SJSA1 (cell line): ENCODE results near the gene IKBKG. TPM values are rescaled to one million over a fixed set of nuclear protein-coding genes. Genes with fewer than 3 reads are reported as not detected.
"Not testable (repeated sequence)": the region's sequence is repeated elsewhere in the genome, so short reads cannot be mapped to it uniquely, and the experiment has no call there.

Source experiments
- DNase-seq, 2 experiments: peaks; one replicate each; pipeline ENCODE4 v3.0.0-alpha.2; 2015 to 2020; ENCODE audit warnings: low spot score in 2 of 2, low read depth in 1 of 2
- H3K27ac ChIP-seq: fragments of 250-450 bp; sonication (Bioruptor Pico); 2 replicates; pipeline ENCODE4 v1.5.1; 2020; ENCODE audit warnings: mild to moderate bottlenecking, moderate library complexity
- H3K27me3 ChIP-seq: fragments of 250-450 bp; sonication (Bioruptor Pico); replicated peaks from 2 replicates; pipeline ENCODE4 v1.5.1; 2020; ENCODE audit warnings: mild to moderate bottlenecking, moderate library complexity
- H3K36me3 ChIP-seq: fragments of 250-450 bp; sonication (Bioruptor Pico); 2 replicates; pipeline ENCODE4 v1.5.1; 2020; ENCODE audit warnings: mild to moderate bottlenecking
- H3K4me1 ChIP-seq: fragments of 250-450 bp; sonication (Bioruptor Pico); replicated peaks from 2 replicates; pipeline ENCODE4 v1.6.1; 2021; ENCODE audit warnings: mild to moderate bottlenecking
- H3K4me3 ChIP-seq: fragments of 250-450 bp; sonication (Bioruptor Pico); 2 replicates; pipeline ENCODE4 v1.5.1; 2020; ENCODE audit warnings: mild to moderate bottlenecking
- H3K9me3 ChIP-seq: fragments of 250-450 bp; sonication (Bioruptor Pico); replicated peaks from 2 replicates; pipeline ENCODE4 v1.5.1; 2020; ENCODE audit warnings: mild to moderate bottlenecking
- total RNA-seq: library from RNA; depleted of rRNA; stranded (reverse); fragments of >200 nt; shearing (Covaris generic); gene quantifications from 2 replicates; pipeline ENCODE4 v1.2.3, GENCODE V29; 2014

IKBKG gene
- total RNA-seq, 1 experiment from 2014 or later, result 20.6 TPM

GRCh38 chrX:154534526-154535322 lies 12.7 kb upstream of the IKBKG start:
- H3K4me1 ChIP-seq, result peaks cover 16% of the 10 kb centered on the region
- H3K4me3 ChIP-seq, result no peak overlapping the region
- peak; percentile 63 to 86 for DNase-seq
- peaks cover 42% of the 10 kb centered on the region for H3K36me3 ChIP-seq
- H3K27me3 ChIP-seq, result no peaks in the 10 kb centered on the region
- no peak overlapping the region for H3K27ac ChIP-seq
- H3K9me3 ChIP-seq, result no peaks in the 10 kb centered on the region

- no peaks in the 10 kb centered on the region for H3K9me3 ChIP-seq
- no peak overlapping the region for H3K4me3 ChIP-seq
- peaks cover 42% of the 10 kb centered on the region for H3K36me3 ChIP-seq
- no peaks in the 10 kb centered on the region for H3K27me3 ChIP-seq
- H3K4me1 ChIP-seq, result peaks cover 18% of the 10 kb centered on the region
- H3K27ac ChIP-seq, result no peak overlapping the region
- no peak for DNase-seq
These were observed 11.5 kb upstream of the IKBKG start for GRCh38 chrX:154535892-154536291.

GRCh38 chrX:154539077-154539476 lies 8.3 kb upstream of the IKBKG start:
- no peaks in the 10 kb centered on the region for H3K9me3 ChIP-seq
- no peaks in the 10 kb centered on the region for H3K27me3 ChIP-seq
- H3K27ac ChIP-seq, result no peak overlapping the region
- H3K4me1 ChIP-seq, result peaks cover 34% of the 10 kb centered on the region
- DNase-seq, result no peak
- peaks cover 32% of the 10 kb centered on the region for H3K36me3 ChIP-seq
- no peak overlapping the region for H3K4me3 ChIP-seq

GRCh38 chrX:154540365-154540764 lies 7.1 kb upstream of the IKBKG start:
- Histone ChIP-seq H3K4me1 (peaks cover 29% of the 10 kb centered on the region), H3K36me3 (peaks cover 28% of the 10 kb centered on the region)
- not testable (repeated sequence) for DNase-seq, H3K27ac ChIP-seq, H3K27me3 ChIP-seq, H3K9me3 ChIP-seq, H3K4me3 ChIP-seq

- H3K36me3 ChIP-seq, result peaks cover 29% of the 10 kb centered on the region
- H3K9me3 ChIP-seq, result no peaks in the 10 kb centered on the region
- no peaks in the 10 kb centered on the region for H3K27me3 ChIP-seq
- peak overlapping the region; percentile 98 for H3K27ac ChIP-seq
- DNase-seq, result peak; percentile 40 to 59
- H3K4me3 ChIP-seq, result no peak overlapping the region
- peaks cover 31% of the 10 kb centered on the region for H3K4me1 ChIP-seq
These were observed 6.4 kb upstream of the IKBKG start for GRCh38 chrX:154540897-154541535.

- Histone ChIP-seq H3K4me3 (no peak overlapping the region), H3K27me3 (no peaks in the 10 kb centered on the region), H3K9me3 (no peaks in the 10 kb centered on the region), H3K4me1 (peaks cover 34% of the 10 kb centered on the region), H3K27ac (peak overlapping the region; percentile 98), H3K36me3 (peaks cover 32% of the 10 kb centered on the region)
- no peak for DNase-seq
These were observed 5.9 kb upstream of the IKBKG start for GRCh38 chrX:154541589-154541895.

- peaks cover 34% of the 10 kb centered on the region for H3K4me1 ChIP-seq
- H3K27me3 ChIP-seq, result no peaks in the 10 kb centered on the region
- peak overlapping the region; percentile 98 for H3K27ac ChIP-seq
- H3K4me3 ChIP-seq, result 0 out of 2 replicates have a peak overlapping the region, but pooled peaks have one; percentile 8
- DNase-seq, result peak; percentile 91 to 94
- no peaks in the 10 kb centered on the region for H3K9me3 ChIP-seq
- peaks cover 32% of the 10 kb centered on the region for H3K36me3 ChIP-seq
These were observed 5.3 kb upstream of the IKBKG start for GRCh38 chrX:154541896-154542722.

GRCh38 chrX:154542723-154543424 lies 4.5 kb upstream of the IKBKG start:
- Histone ChIP-seq H3K36me3 (peaks cover 36% of the 10 kb centered on the region), H3K27me3 (no peaks in the 10 kb centered on the region), H3K4me3 (no peak overlapping the region), H3K9me3 (no peaks in the 10 kb centered on the region), H3K27ac (peak overlapping the region; percentile 98), H3K4me1 (peaks cover 34% of the 10 kb centered on the region)
- DNase-seq, result no peak

GRCh38 chrX:154545673-154546274 lies 1.6 kb upstream of the IKBKG start:
- H3K27me3 ChIP-seq, result no peaks in the 10 kb centered on the region
- peak overlapping the region; percentile 83; the same call in 1 of the 2 replicates for H3K4me3 ChIP-seq
- peaks cover 34% of the 10 kb centered on the region for H3K36me3 ChIP-seq
- no peak for DNase-seq
- no peaks in the 10 kb centered on the region for H3K9me3 ChIP-seq
- no peak overlapping the region for H3K27ac ChIP-seq
- peaks cover 48% of the 10 kb centered on the region for H3K4me1 ChIP-seq

GRCh38 chrX:154546354-154547244 lies 821 bp upstream of the IKBKG start, which contains the start of gene G6PD:
G6PD (minus strand) TSS chrX:154546846; CDS start chrX:154546155, 691 bp downstream.
- Histone ChIP-seq H3K4me3 (peak within 1 kb of the TSS; percentile 83), H3K9me3 (no peaks in the 10 kb centered on the region), H3K36me3 (peaks cover 32% of the 10 kb centered on the region), H3K27me3 (no peaks in the 10 kb centered on the region), H3K4me1 (peaks cover 43% of the 10 kb centered on the region), H3K27ac (peak within 1 kb of the TSS; percentile 79)
- DNase-seq, result peak; percentile 48 to 61

GRCh38 chrX:154548028-154548316 lies 552 bp downstream of the IKBKG start:
- Histone ChIP-seq H3K27me3 (no peaks in the 10 kb centered on the region), H3K36me3 (peaks cover 24% of the 10 kb centered on the region), H3K27ac (peak overlapping the region; percentile 79), H3K4me3 (peak overlapping the region; percentile 83), H3K4me1 (peaks cover 29% of the 10 kb centered on the region), H3K9me3 (no peaks in the 10 kb centered on the region)
- DNase-seq, result no peak

- Histone ChIP-seq H3K36me3 (peaks cover 29% of the 10 kb centered on the region), H3K27me3 (no peaks in the 10 kb centered on the region), H3K27ac (no peak overlapping the region), H3K4me1 (peaks cover 24% of the 10 kb centered on the region), H3K9me3 (no peaks in the 10 kb centered on the region), H3K4me3 (no peak overlapping the region)
- DNase-seq, result peak in 1 of 2 experiments; percentile 32
These were observed 2.3 kb downstream of the IKBKG start for GRCh38 chrX:154549766-154550165.
